Calu3 (cell line): Measurements from ENCODE around the gene TSHR. TPM values are rescaled to one million over a fixed set of nuclear protein-coding genes. Genes with fewer than 3 reads are reported as not detected.
"Not testable (repeated sequence)": the region's sequence is repeated elsewhere in the genome, so short reads cannot be mapped to it uniquely, and the experiment has no call there.

Experiments used
- Bru-seq: library from RNA; stranded (reverse); fragments of 400-500 nt; gene quantifications from one replicate; lab custom pipeline; 2021; lab: Mats Ljungman, UMichigan
- BruChase-seq, 2 experiments: library from RNA; stranded (reverse); fragments of 400-500 nt; gene quantifications; one replicate each; lab custom pipeline; 2021; lab: Mats Ljungman, UMichigan
- BruUV-seq: library from RNA; stranded (reverse); fragments of 400-500 nt; replicated peaks from 2 replicates; lab custom pipeline; 2021; lab: Mats Ljungman, UMichigan
- CTCF ChIA-PET: fragments of 300-600 bp; sonication (Branson Sonifier 250); formaldehyde crosslinking; loops from one replicate; lab custom pipeline; 2022; ENCODE audit warnings: antibody characterized with exemption; lab: Charles Lee
- DNase-seq: peaks from one replicate; pipeline ENCODE4 v3.0.0; 2022
- H3K27ac Mint-ChIP-seq: one replicate; pipeline ENCODE4 v1.8.0; 2022; ENCODE audit warnings: mixed read lengths; ENCODE audit not compliant: unreplicated experiment
- H3K27me3 Mint-ChIP-seq: one replicate; pipeline ENCODE4 v1.8.0; 2022; ENCODE audit warnings: mixed read lengths; ENCODE audit not compliant: unreplicated experiment
- H3K36me3 Mint-ChIP-seq: one replicate; pipeline ENCODE4 v1.8.0; 2022; ENCODE audit warnings: mild to moderate bottlenecking, moderate library complexity, mixed read lengths; ENCODE audit not compliant: insufficient read depth, unreplicated experiment
- H3K4me1 Mint-ChIP-seq: one replicate; pipeline ENCODE4 v1.8.0; 2022; ENCODE audit warnings: mild to moderate bottlenecking, low read depth, mixed read lengths; ENCODE audit not compliant: unreplicated experiment
- H3K4me3 Mint-ChIP-seq: one replicate; pipeline ENCODE4 v1.8.0; 2022; ENCODE audit warnings: mild to moderate bottlenecking, low read depth, moderate library complexity, mixed read lengths; ENCODE audit not compliant: unreplicated experiment
- H3K9me3 Mint-ChIP-seq: one replicate; pipeline ENCODE4 v1.8.0; 2022; ENCODE audit warnings: low read depth, mixed read lengths; ENCODE audit not compliant: unreplicated experiment
- CTCF ChIP-seq: fragments of 200-600 bp; IDR thresholded peaks from one replicate; pipeline ENCODE4 v1.8.0; 2022; ENCODE audit warnings: antibody characterized with exemption; ENCODE audit not compliant: unreplicated experiment
- intact Hi-C: fragments of 100-400 bp; cut with micrococcal nuclease; formaldehyde crosslinking; loops from one replicate; pipeline ENCODE4 v1.10.0; 2022; ENCODE audit not compliant: unreplicated experiment
- long read RNA-seq: library from polyadenylated mRNA; stranded (forward); transcript quantifications from one replicate; pipeline ENCODE4 v2.0.0, GENCODE V29; 2022
- total RNA-seq: library from RNA; stranded (reverse); gene quantifications from 2 replicates; pipeline ENCODE4 v1.2.3, GENCODE V29; 2022

TSHR gene
- not detected in 2 replicates for total RNA-seq
- percentile 2 among the genes with signal in this experiment for Bru-seq, nascent RNA
- BruChase-seq, experiment 1, labeled RNA remaining after a 6-hour chase = percentile 2 among the genes with signal in this experiment
- percentile 1 among the genes with signal in this experiment for BruChase-seq, experiment 2, labeled RNA remaining after a 2-hour chase
- long read RNA-seq = 0 reads

GRCh38 chr14:80955416-80955941, at the start of gene TSHR:
TSHR (plus strand) TSS chr14:80955621; CDS start chr14:80955681, 60 bp downstream.
- H3K9me3 Mint-ChIP-seq = no peaks in the 10 kb centered on the region
- peak within 1 kb of the TSS; percentile 86 for H3K4me3 Mint-ChIP-seq
- DNase-seq = no peak
- peaks cover 5% of the 10 kb centered on the region for H3K36me3 Mint-ChIP-seq
- H3K27ac Mint-ChIP-seq = no peak within 1 kb of the TSS
- intact Hi-C loops = loop anchor here (2.0 kb wide), 1 partner anchor 215 kb away; no protein-coding TSS in a partner anchor
- BruUV-seq = no TSS peak
- no peaks in the 10 kb centered on the region for H3K4me1 Mint-ChIP-seq
- CTCF ChIA-PET = interaction anchor here (1.0 to 1.9 kb wide), 3 partner anchors 32 to 509 kb away, joined by 3 to 14 read pairs (median 3); no protein-coding TSS in a partner anchor
- no peak for TF ChIP-seq CTCF
- peaks cover 78% of the 10 kb centered on the region for H3K27me3 Mint-ChIP-seq

- Mint-ChIP-seq H3K27ac (no peak overlapping the region), H3K36me3 (no peaks in the 10 kb centered on the region), H3K27me3 (no peaks in the 10 kb centered on the region), H3K9me3 (no peaks in the 10 kb centered on the region), H3K4me1 (no peaks in the 10 kb centered on the region), H3K4me3 (no peak overlapping the region)
- CTCF ChIA-PET = no interaction called here
- BruUV-seq = no TSS peak
- DNase-seq = no peak
- TF ChIP-seq CTCF = no peak
- intact Hi-C loops = no loop called here
Observed at GRCh38 chr14:80906336-80906735, 49.1 kb upstream of the TSHR start.

GRCh38 chr14:80906946-80907345, 48.5 kb upstream of the TSHR start:
- intact Hi-C loops = no loop called here
- no peaks in the 10 kb centered on the region for H3K36me3 Mint-ChIP-seq

GRCh38 chr14:80912013-80912412, 43.4 kb upstream of the TSHR start:
- H3K4me3 Mint-ChIP-seq, intact Hi-C loops, H3K36me3 Mint-ChIP-seq, BruUV-seq, H3K27ac Mint-ChIP-seq, H3K27me3 Mint-ChIP-seq, H3K4me1 Mint-ChIP-seq, H3K9me3 Mint-ChIP-seq, DNase-seq: not testable (repeated sequence)
- CTCF ChIA-PET = interaction anchor here (0.5 kb wide), 1 partner anchor 11 kb away, joined by 4 read pairs; no protein-coding TSS in a partner anchor

More at GRCh38 chr14:80906946-80907345, 48.5 kb upstream of the TSHR start:
- CTCF ChIA-PET = no interaction called here
- no peak overlapping the region for H3K27ac Mint-ChIP-seq
- no peaks in the 10 kb centered on the region for H3K4me1 Mint-ChIP-seq
- H3K4me3 Mint-ChIP-seq = no peak overlapping the region
- TF ChIP-seq CTCF = no peak
- no peaks in the 10 kb centered on the region for H3K9me3 Mint-ChIP-seq
- DNase-seq = no peak
- no TSS peak for BruUV-seq
- no peaks in the 10 kb centered on the region for H3K27me3 Mint-ChIP-seq

GRCh38 chr14:80919622-80920021, 35.8 kb upstream of the TSHR start:
- no peaks in the 10 kb centered on the region for H3K9me3 Mint-ChIP-seq
- no peaks in the 10 kb centered on the region for H3K36me3 Mint-ChIP-seq
- H3K4me3 Mint-ChIP-seq = no peak overlapping the region
- CTCF ChIA-PET = no interaction called here
- intact Hi-C loops = no loop called here
- H3K27ac Mint-ChIP-seq = no peak overlapping the region
- no peaks in the 10 kb centered on the region for H3K27me3 Mint-ChIP-seq
- H3K4me1 Mint-ChIP-seq = no peaks in the 10 kb centered on the region
- no peak for DNase-seq
- no peak for TF ChIP-seq CTCF
- no TSS peak for BruUV-seq
